Breast epithelium (tissue), 4 donors: ENCODE data around the gene POU2F2. TPM values are rescaled to one million over a fixed set of nuclear protein-coding genes. Genes with fewer than 3 reads are reported as not detected.

Experiments used
- DNase-seq, 2 donors: peaks; one replicate each; pipeline ENCODE4 v3.0.0-alpha.2; 2019; ENCODE audit warnings: low spot score in 2 of 2
- H3K27ac ChIP-seq, 2 donors: fragments of 200-600 bp; sonication (generic) in 1 of 2; one replicate each; pipeline ENCODE4 v1.5.1; 2016 to 2019; ENCODE audit warnings: mild to moderate bottlenecking in 1 of 2
- H3K27me3 ChIP-seq, 2 donors: fragments of 200-600 bp; sonication (generic) in 1 of 2; one replicate each; pipeline versions ENCODE4 v1.5.1 to v1.6.0; 2017 to 2019; ENCODE audit warnings: control low read depth in 1 of 2, mild to moderate bottlenecking in 1 of 2
- H3K36me3 ChIP-seq: fragments of 200-600 bp; one replicate; pipeline ENCODE4 v1.5.1; 2019
- H3K4me1 ChIP-seq, 2 donors: fragments of 200-600 bp; sonication (generic); one replicate each; pipeline ENCODE4 v1.5.1; 2016 to 2019; ENCODE audit warnings: control low read depth in 1 of 2
- H3K4me3 ChIP-seq, 3 donors: fragments of 200-600 bp; sonication (generic); 1 replicate in 2 of 3; 2 replicates in 1 of 3; pipeline ENCODE4 v1.5.1; 2016 to 2019; ENCODE audit warnings: mild to moderate bottlenecking in 3 of 3, moderate library complexity in 2 of 3
- H3K9me3 ChIP-seq, 2 donors: fragments of 200-600 bp; sonication (generic) in 1 of 2; one replicate each; pipeline ENCODE4 v1.5.1; 2016 to 2019; ENCODE audit warnings: control low read depth in 1 of 2
- POLR2A ChIP-seq: fragments of 450-650 bp; IDR thresholded peaks from one replicate; pipeline ENCODE4 v1.6.1; 2016; ENCODE audit warnings: antibody characterized with exemption, mild to moderate bottlenecking, moderate library complexity
- POLR2AphosphoS5 ChIP-seq, 3 donors: sonication (generic); formaldehyde crosslinking; IDR thresholded peaks; one replicate each; pipeline ENCODE4 v1.6.1; 2017; ENCODE audit warnings: antibody characterized with exemption in 3 of 3
- intact Hi-C: fragments of 100-400 bp; cut with DNase I; formaldehyde crosslinking; loops from one replicate; pipeline ENCODE4 v1.15.1; 2023; ENCODE audit warnings: low total_unique reads
- total RNA-seq, 3 donors: library from RNA; depleted of rRNA; stranded (reverse); fragments of >200 nt; gene quantifications; one replicate each; pipeline ENCODE4 v1.1.0, GENCODE V29; 2016
- TF ChIP-seq, protein P1 (sequence below), 3 donors: fragments of 450-650 bp; IDR thresholded peaks; one replicate each; pipeline ENCODE4 v1.5.1; 2016 to 2017; ENCODE audit warnings: antibody characterized with exemption in 3 of 3, mild to moderate bottlenecking in 3 of 3, moderate library complexity in 3 of 3

Gene POU2F2
- total RNA-seq, 3 donors from 2014 or later: 1.2 to 2.9 (median 1.6) TPM

DNA sequence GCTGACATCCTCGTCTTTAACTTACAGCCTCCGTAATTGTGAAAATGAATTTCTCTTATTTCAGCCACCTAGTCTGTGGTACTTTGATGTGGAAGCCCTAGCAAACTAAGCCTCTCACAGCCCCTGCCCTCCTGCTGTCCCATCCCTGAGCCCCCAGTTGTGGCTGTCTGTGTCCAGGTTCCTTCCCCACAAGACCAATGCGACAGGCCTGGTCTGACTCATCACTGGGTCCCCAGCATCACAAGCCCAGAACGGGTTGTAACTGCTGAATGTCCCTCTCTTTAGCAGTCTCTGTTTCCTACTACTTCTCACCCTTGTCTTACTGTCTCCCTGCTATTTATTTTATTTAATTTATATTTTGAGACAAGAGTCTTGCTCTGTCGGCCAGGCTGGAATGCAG is 5.7 kb downstream of the POU2F2 start:
- intact Hi-C loops: loop anchor here (5.0 kb wide), 1 partner anchor 196 kb away; no protein-coding TSS in a partner anchor
- H3K36me3 ChIP-seq: no peaks in the 10 kb centered on the region

DNA sequence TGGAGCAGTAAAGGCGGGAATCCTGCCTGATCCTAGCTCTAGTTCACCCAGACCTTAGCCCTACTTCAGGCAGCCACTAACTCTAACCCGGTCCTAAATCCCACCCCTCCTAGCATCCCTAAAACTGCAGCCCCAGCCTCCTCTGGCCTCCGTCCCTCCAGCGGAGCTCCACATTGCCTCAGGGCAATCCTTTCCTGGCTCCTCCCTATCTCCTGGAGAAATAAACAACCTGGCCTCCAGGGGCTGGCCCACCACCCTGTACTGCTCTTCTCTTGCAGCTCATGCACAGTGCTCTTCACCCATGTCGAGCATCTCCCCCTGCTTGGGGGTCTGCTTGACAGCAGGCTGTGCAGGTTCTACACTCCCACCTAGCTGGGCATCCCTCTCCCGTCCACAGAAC is 6.7 kb downstream of the POU2F2 start:
- Histone ChIP-seq H3K27ac (no peak overlapping the region), H3K36me3 (no peaks in the 10 kb centered on the region), H3K9me3 (no peaks in the 10 kb centered on the region), H3K27me3 (no peaks in the 10 kb centered on the region), H3K4me3 (no peak overlapping the region), H3K4me1 (no peaks in the 10 kb centered on the region)
- DNase-seq: no peak
- intact Hi-C loops: loop anchor here (5.0 kb wide), 1 partner anchor 197 kb away; no protein-coding TSS in a partner anchor
- TF ChIP-seq, protein P1, sequence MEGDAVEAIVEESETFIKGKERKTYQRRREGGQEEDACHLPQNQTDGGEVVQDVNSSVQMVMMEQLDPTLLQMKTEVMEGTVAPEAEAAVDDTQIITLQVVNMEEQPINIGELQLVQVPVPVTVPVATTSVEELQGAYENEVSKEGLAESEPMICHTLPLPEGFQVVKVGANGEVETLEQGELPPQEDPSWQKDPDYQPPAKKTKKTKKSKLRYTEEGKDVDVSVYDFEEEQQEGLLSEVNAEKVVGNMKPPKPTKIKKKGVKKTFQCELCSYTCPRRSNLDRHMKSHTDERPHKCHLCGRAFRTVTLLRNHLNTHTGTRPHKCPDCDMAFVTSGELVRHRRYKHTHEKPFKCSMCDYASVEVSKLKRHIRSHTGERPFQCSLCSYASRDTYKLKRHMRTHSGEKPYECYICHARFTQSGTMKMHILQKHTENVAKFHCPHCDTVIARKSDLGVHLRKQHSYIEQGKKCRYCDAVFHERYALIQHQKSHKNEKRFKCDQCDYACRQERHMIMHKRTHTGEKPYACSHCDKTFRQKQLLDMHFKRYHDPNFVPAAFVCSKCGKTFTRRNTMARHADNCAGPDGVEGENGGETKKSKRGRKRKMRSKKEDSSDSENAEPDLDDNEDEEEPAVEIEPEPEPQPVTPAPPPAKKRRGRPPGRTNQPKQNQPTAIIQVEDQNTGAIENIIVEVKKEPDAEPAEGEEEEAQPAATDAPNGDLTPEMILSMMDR (IDR thresholded peaks at IDR 0.05): no peak
- TF ChIP-seq POLR2AphosphoS5 (IDR thresholded peaks at IDR 0.05) (no peak), POLR2A (no peak)

More for the DNA sequence above, 5.7 kb downstream of the POU2F2 start:
- Histone ChIP-seq H3K4me1 (no peaks in the 10 kb centered on the region), H3K27ac (no peak overlapping the region), H3K9me3 (no peaks in the 10 kb centered on the region), H3K4me3 (no peak overlapping the region), H3K27me3 (peaks cover 0 to under 1% of the 10 kb centered on the region in 2 donors)
- TF ChIP-seq, protein P1 (IDR thresholded peaks at IDR 0.05): no peak
- TF ChIP-seq POLR2AphosphoS5 (IDR thresholded peaks at IDR 0.05) (no peak), POLR2A (no peak)
- no peak for DNase-seq

- TF ChIP-seq, protein P1 (IDR thresholded peaks at IDR 0.05): no peak
- TF ChIP-seq POLR2AphosphoS5 (IDR thresholded peaks at IDR 0.05) (no peak), POLR2A (no peak)
- Histone ChIP-seq H3K27me3 (no peaks in the 10 kb centered on the region), H3K36me3 (no peaks in the 10 kb centered on the region), H3K4me3 (no peak overlapping the region), H3K9me3 (no peaks in the 10 kb centered on the region), H3K4me1 (no peaks in the 10 kb centered on the region), H3K27ac (no peak overlapping the region)
- intact Hi-C loops: no loop called here
- no peak for DNase-seq
Measured at GRCh38 chr19:42124386-42124901, 7.8 kb downstream of the POU2F2 start.

DNA sequence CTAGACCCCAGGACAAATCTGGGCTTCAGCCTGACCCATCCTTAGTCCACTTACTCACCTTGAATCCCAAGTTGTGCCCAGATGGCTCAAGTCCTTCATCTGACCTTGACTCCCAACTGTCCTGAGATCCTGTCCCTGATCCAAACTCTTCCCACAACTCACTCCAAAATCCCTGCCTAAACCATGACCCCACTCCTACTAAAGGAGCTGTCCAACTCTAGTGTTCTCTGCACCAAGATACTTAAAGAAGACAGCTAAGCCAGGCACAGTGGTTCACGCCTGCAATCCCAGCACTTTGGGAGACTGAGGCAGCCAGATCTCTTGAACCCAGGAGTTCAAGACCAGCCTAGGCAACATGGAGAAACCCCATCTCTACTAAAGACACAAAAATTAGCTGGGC is 8.5 kb downstream of the POU2F2 start:
- no peaks in the 10 kb centered on the region for H3K27me3 ChIP-seq
- intact Hi-C loops: no loop called here
- H3K9me3 ChIP-seq: no peaks in the 10 kb centered on the region
- H3K4me1 ChIP-seq: no peaks in the 10 kb centered on the region
- no peak overlapping the region for H3K27ac ChIP-seq
- no peak for DNase-seq
- H3K36me3 ChIP-seq: no peaks in the 10 kb centered on the region
- TF ChIP-seq, protein P1 (IDR thresholded peaks at IDR 0.05): no peak
- TF ChIP-seq POLR2A (no peak), POLR2AphosphoS5 (IDR thresholded peaks at IDR 0.05) (no peak)
- no peak overlapping the region for H3K4me3 ChIP-seq

- Histone ChIP-seq H3K4me1 (no peaks in the 10 kb centered on the region), H3K4me3 (no peak overlapping the region), H3K27ac (no peak overlapping the region), H3K27me3 (no peaks in the 10 kb centered on the region), H3K9me3 (no peaks in the 10 kb centered on the region), H3K36me3 (no peaks in the 10 kb centered on the region)
- DNase-seq: no peak
- TF ChIP-seq POLR2A (no peak), POLR2AphosphoS5 (IDR thresholded peaks at IDR 0.05) (no peak)
- TF ChIP-seq, protein P1 (IDR thresholded peaks at IDR 0.05): no peak
- intact Hi-C loops: no loop called here
Measured at GRCh38 chr19:42122691-42123607, 9.3 kb downstream of the POU2F2 start.
